ENCODE data around the gene NAB1. TPM values are rescaled to one million over a fixed set of nuclear protein-coding genes. Genes with fewer than 3 reads are reported as not detected.
"Not testable (repeated sequence)": the region's sequence is repeated elsewhere in the genome, so short reads cannot be mapped to it uniquely, and the experiment has no call there.

NAB1 gene
- 95.7 TPM for total RNA-seq

- intact Hi-C loops (cut with DNase I): no loop called here
- DNase-seq (ENCODE audit: low spot score) (peak; percentile 84), ATAC-seq (peak; percentile 40)
These were observed at the start of gene NAB1 for GRCh38 chr2:190649035-190649797. Gene NAB1 (plus strand): TSS chr2:190649083. CDS start chr2:190659177, 10,094 bp downstream.

- intact Hi-C loops (cut with DNase I): no loop called here
- no peak for ATAC-seq
- no peak for DNase-seq (ENCODE audit: low spot score)
These were observed 49.2 kb upstream of the NAB1 start for GRCh38 chr2:190599546-190600220.

GRCh38 chr2:190600293-190601103 lies 48.4 kb upstream of the NAB1 start:
- no peak for ATAC-seq
- DNase-seq (ENCODE audit: low spot score): no peak
- intact Hi-C loops (cut with DNase I): no loop called here

GRCh38 chr2:190603374-190603773 lies 45.5 kb upstream of the NAB1 start:
- peak; percentile 41 for ATAC-seq
- intact Hi-C loops (cut with DNase I): no loop called here
- no peak for DNase-seq (ENCODE audit: low spot score)

GRCh38 chr2:190607014-190607597 lies 41.8 kb upstream of the NAB1 start:
- DNase-seq (ENCODE audit: low spot score) (no peak), ATAC-seq (peak; percentile 61)

GRCh38 chr2:190607657-190608357 lies 41.1 kb upstream of the NAB1 start:
- intact Hi-C loops (cut with DNase I): no loop called here
- ATAC-seq (no peak), DNase-seq (ENCODE audit: low spot score) (no peak)

More at GRCh38 chr2:190607014-190607597, 41.8 kb upstream of the NAB1 start:
- intact Hi-C loops (cut with DNase I): no loop called here

GRCh38 chr2:190608863-190609262 lies 40.0 kb upstream of the NAB1 start:
- ATAC-seq; DNase-seq (ENCODE audit: low spot score); intact Hi-C loops (cut with DNase I): not testable (repeated sequence)

GRCh38 chr2:190609397-190609796 lies 39.5 kb upstream of the NAB1 start:
- ATAC-seq; intact Hi-C loops (cut with DNase I); DNase-seq (ENCODE audit: low spot score): not testable (repeated sequence)

- intact Hi-C loops (cut with DNase I); DNase-seq (ENCODE audit: low spot score); ATAC-seq: not testable (repeated sequence)
These were observed 38.4 kb upstream of the NAB1 start for GRCh38 chr2:190610528-190610927.

- DNase-seq (ENCODE audit: low spot score) (no peak), ATAC-seq (no peak)
- intact Hi-C loops (cut with DNase I): no loop called here
These were observed 33.2 kb upstream of the NAB1 start for GRCh38 chr2:190615555-190616200.

- intact Hi-C loops (cut with DNase I): no loop called here
- DNase-seq (ENCODE audit: low spot score) (no peak), ATAC-seq (no peak)
These were observed 30.9 kb upstream of the NAB1 start for GRCh38 chr2:190618030-190618429.

GRCh38 chr2:190625691-190626090 lies 23.2 kb upstream of the NAB1 start:
- no peak for ATAC-seq
- no peak for DNase-seq (ENCODE audit: low spot score)
- intact Hi-C loops (cut with DNase I): no loop called here

GRCh38 chr2:190626641-190627210 lies 22.2 kb upstream of the NAB1 start:
- peak; percentile 4 for ATAC-seq

GRCh38 chr2:190627448-190628412 lies 21.2 kb upstream of the NAB1 start:
- intact Hi-C loops (cut with DNase I): no loop called here
- DNase-seq (ENCODE audit: low spot score): no peak
- ATAC-seq: peak; percentile 90

More at GRCh38 chr2:190626641-190627210, 22.2 kb upstream of the NAB1 start:
- no peak for DNase-seq (ENCODE audit: low spot score)
- intact Hi-C loops (cut with DNase I): no loop called here

- intact Hi-C loops (cut with DNase I): no loop called here
- no peak for DNase-seq (ENCODE audit: low spot score)
- ATAC-seq: peak; percentile 64
These were observed 20.1 kb upstream of the NAB1 start for GRCh38 chr2:190628591-190629319.

- intact Hi-C loops (cut with DNase I): no loop called here
- ATAC-seq (no peak), DNase-seq (ENCODE audit: low spot score) (no peak)
These were observed 14.5 kb upstream of the NAB1 start for GRCh38 chr2:190634381-190634780.

All from sciatic nerve (tissue), 2 donors.